Tibial artery (tissue), 4 donors: Measurements from ENCODE around the gene MACROD2.

Experiments used
- DNase-seq, 2 donors: peaks; one replicate each; pipeline ENCODE4 v3.0.0-alpha.2; 2019
- H3K27ac ChIP-seq, 2 donors: fragments of 200-600 bp; sonication (generic) in 1 of 2; 1 replicate in 1 of 2; 2 replicates in 1 of 2; pipeline ENCODE4 v1.5.1; 2018 to 2019; ENCODE audit warnings: mild to moderate bottlenecking in 1 of 2
- H3K27me3 ChIP-seq, 2 donors: fragments of 200-600 bp; sonication (generic) in 1 of 2; one replicate each; pipeline versions ENCODE4 v1.5.1 to v1.6.0; 2016 to 2019
- H3K36me3 ChIP-seq, 3 donors: fragments of 200-600 bp; sonication (generic) in 2 of 3; one replicate each; pipeline ENCODE4 v1.5.1; 2016 to 2019; ENCODE audit warnings: mild to moderate bottlenecking in 2 of 3
- H3K4me1 ChIP-seq, 4 donors: fragments of 200-600 bp; sonication (generic) in 2 of 4; 1 replicate in 3 of 4; 2 replicates in 1 of 4; pipeline ENCODE4 v1.5.1; 2016 to 2019
- H3K4me3 ChIP-seq, 2 donors: fragments of 200-600 bp; sonication (generic) in 1 of 2; 1 replicate in 1 of 2; 2 replicates in 1 of 2; pipeline ENCODE4 v1.5.1; 2018 to 2019; ENCODE audit warnings: mild to moderate bottlenecking in 2 of 2
- H3K9me3 ChIP-seq, 3 donors: fragments of 200-600 bp; sonication (generic) in 1 of 3; one replicate each; pipeline ENCODE4 v1.5.1; 2016 to 2019
- intact Hi-C: fragments of 100-400 bp; cut with DNase I; formaldehyde crosslinking; loops from one replicate; pipeline ENCODE4 v1.15.0; 2023; ENCODE audit warnings: low total_unique reads
- TF ChIP-seq, protein P1 (sequence below), 2 experiments: fragments of 200-600 bp in 1 of 2; fragments of 450-650 bp in 1 of 2; IDR thresholded peaks; one replicate each; pipeline ENCODE4 v1.5.1; 2017 to 2019; ENCODE audit warnings: antibody characterized with exemption in 2 of 2, mild to moderate bottlenecking in 1 of 2, moderate library complexity in 1 of 2

The MACROD2 gene

DNA sequence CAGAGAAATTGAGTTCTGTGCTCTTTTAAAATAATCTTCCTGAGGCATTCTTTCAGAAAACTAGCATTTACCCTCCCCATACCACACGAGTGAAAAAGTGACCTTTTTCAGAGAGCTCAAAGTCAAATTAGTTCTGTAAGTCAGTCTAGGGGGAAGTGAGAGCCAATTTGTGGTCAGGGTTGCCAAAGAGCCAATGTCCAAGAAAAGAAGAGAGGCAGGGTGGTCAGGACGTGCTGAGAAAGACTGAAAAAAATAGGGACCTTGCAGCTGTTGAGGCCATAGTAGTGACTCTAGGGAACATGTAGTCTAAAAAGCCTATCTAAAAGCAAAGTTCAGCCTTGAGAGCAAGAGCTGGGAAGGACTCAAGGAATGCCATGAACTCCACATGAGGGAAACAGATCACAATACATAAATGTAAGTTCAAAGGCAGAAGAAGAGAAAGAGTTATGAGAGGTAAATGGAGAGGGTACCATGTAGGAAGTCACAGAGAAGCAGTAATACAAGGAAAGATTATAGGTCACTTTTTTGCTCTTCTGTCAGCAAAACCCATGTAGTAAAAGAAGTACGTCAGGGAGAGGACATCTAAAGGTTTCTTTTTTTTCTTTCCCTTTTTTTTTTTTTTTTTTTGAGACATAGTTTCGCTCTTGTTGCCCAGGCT lies 907.2 kb downstream of the MACROD2 start:
- H3K4me1 ChIP-seq: no peaks in the 10 kb centered on the region
- H3K9me3 ChIP-seq: no peaks in the 10 kb centered on the region
- no peaks in the 10 kb centered on the region for H3K36me3 ChIP-seq
- intact Hi-C loops: no loop called here
- TF ChIP-seq, protein P1, sequence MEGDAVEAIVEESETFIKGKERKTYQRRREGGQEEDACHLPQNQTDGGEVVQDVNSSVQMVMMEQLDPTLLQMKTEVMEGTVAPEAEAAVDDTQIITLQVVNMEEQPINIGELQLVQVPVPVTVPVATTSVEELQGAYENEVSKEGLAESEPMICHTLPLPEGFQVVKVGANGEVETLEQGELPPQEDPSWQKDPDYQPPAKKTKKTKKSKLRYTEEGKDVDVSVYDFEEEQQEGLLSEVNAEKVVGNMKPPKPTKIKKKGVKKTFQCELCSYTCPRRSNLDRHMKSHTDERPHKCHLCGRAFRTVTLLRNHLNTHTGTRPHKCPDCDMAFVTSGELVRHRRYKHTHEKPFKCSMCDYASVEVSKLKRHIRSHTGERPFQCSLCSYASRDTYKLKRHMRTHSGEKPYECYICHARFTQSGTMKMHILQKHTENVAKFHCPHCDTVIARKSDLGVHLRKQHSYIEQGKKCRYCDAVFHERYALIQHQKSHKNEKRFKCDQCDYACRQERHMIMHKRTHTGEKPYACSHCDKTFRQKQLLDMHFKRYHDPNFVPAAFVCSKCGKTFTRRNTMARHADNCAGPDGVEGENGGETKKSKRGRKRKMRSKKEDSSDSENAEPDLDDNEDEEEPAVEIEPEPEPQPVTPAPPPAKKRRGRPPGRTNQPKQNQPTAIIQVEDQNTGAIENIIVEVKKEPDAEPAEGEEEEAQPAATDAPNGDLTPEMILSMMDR (IDR thresholded peaks at IDR 0.05): no peak
- H3K27me3 ChIP-seq: no peaks in the 10 kb centered on the region
- DNase-seq: no peak
- H3K27ac ChIP-seq: no peak overlapping the region
- no peak overlapping the region for H3K4me3 ChIP-seq

DNA sequence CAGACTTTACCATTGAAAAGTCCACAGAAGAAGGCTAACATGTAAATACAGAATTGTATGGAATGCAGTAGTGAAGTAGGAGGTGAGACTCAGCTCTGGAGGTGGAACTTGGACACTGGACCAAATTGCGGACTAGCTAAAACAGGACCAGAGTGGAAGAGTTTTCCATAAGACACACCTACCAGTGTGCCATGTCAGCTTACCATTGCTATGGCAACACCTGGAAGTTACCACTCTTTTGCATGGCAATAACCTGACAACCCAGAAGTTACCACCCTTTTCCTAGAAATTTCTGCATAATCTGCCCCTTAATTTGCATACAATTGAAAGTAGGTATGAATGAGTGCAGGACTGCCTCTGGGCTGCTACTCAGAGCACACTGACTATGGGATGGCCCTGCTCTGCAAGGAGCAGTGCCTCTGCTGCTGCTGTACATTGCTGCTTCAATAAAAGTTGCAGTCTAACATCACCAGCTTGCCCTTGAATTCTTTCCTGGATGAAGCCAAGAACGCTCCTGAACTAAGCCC lies 911.7 kb downstream of the MACROD2 start:
- Histone ChIP-seq H3K36me3 (no peaks in the 10 kb centered on the region), H3K4me3 (no peak overlapping the region), H3K9me3 (no peaks in the 10 kb centered on the region), H3K27ac (no peak overlapping the region), H3K27me3 (no peaks in the 10 kb centered on the region), H3K4me1 (no peaks in the 10 kb centered on the region)
- TF ChIP-seq, protein P1 (IDR thresholded peaks at IDR 0.05): no peak
- intact Hi-C loops: no loop called here
- no peak for DNase-seq

DNA sequence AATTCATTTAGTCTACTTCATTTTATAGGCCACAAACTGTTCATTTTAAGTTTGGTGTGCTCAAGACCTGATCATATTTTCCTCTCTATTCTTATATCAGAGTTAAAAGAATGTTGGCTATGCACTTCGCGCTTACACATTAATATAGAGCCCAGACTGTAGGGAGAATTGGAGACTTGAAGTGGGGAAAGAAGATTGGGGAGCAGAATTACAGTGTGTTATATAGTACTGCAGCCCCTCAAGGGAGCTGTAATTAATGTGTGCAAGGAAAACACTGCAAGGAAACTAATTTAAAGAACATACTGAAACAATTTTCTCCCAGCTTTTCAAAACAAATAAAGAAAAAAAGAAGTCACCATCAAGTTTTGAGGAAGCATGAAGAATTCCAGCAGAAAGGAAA lies 914.8 kb downstream of the MACROD2 start:
- no peak for DNase-seq
- Histone ChIP-seq H3K4me1 (no peaks in the 10 kb centered on the region), H3K4me3 (no peak overlapping the region), H3K9me3 (no peaks in the 10 kb centered on the region), H3K36me3 (no peaks in the 10 kb centered on the region), H3K27ac (no peak overlapping the region), H3K27me3 (no peaks in the 10 kb centered on the region)
- TF ChIP-seq, protein P1 (IDR thresholded peaks at IDR 0.05): no peak
- intact Hi-C loops: no loop called here

DNA sequence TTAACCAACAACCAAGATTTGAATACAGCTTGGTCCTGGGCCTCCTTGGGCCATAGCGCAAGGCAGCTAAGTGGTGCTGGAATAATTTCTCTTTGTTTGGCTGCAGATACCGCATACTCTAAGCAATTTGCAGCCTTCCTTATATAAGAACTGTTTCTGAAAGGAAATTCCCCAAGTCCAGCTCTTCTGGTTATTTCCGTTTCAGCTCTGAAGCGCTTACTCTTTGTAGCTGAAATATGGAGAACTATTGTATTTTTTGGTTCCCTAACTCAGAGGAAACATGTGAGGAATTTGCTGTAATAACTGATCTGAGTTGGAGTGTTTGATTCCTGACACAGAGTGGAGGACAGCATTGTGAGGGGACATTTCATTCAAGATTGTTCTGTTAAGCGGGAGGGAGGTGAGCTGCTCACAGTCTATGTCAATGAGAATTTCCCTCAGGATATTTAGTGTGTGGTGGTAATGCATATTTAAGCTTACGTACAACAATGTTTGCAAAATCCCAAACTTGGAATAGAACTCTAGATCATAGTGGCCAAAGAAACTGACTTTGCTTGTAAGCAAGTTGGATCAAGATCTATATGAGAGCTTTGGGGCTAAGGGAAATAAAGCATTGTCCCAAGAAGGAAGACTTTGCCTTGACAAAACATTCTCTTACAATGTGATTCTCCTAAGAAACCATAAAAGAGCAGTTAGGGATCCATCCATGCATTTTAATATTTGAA lies 918.7 kb downstream of the MACROD2 start:
- Histone ChIP-seq H3K27ac (no peak overlapping the region), H3K9me3 (no peaks in the 10 kb centered on the region), H3K4me1 (no peaks in the 10 kb centered on the region), H3K36me3 (no peaks in the 10 kb centered on the region), H3K4me3 (no peak overlapping the region), H3K27me3 (no peaks in the 10 kb centered on the region)
- DNase-seq: no peak
- TF ChIP-seq, protein P1 (IDR thresholded peaks at IDR 0.05): no peak
- intact Hi-C loops: no loop called here

DNA sequence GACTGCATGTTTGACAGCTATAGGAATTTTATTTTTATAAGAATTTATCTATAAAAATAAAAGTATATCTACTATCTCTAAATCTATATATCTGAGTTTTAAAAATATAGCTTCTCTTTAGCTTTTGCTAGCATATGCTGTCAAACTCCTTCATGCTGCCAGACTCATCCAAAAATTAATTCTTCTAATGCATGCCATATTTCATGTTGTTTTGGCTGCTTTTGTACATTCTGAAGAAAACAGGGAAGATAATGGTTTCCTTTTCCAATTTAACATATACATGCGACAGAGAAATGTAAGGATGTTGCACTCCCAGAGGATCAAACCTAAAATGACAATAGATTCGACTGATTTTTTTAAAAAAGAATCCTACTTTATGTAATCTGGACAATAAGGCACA lies 919.3 kb downstream of the MACROD2 start:
- no peak for DNase-seq
- H3K4me3 ChIP-seq: no peak overlapping the region
- TF ChIP-seq, protein P1 (IDR thresholded peaks at IDR 0.05): no peak
- H3K9me3 ChIP-seq: no peaks in the 10 kb centered on the region
- H3K4me1 ChIP-seq: no peaks in the 10 kb centered on the region
- no peaks in the 10 kb centered on the region for H3K27me3 ChIP-seq
- no peak overlapping the region for H3K27ac ChIP-seq
- intact Hi-C loops: no loop called here
- no peaks in the 10 kb centered on the region for H3K36me3 ChIP-seq
